GM10266 (cell line): Measurements from ENCODE around the gene L3MBTL3.

Source experiments
- DNase-seq: peaks from one replicate; pipeline ENCODE4 v3.0.0; 2012; ENCODE audit errors: extremely low spot score
- CTCF ChIP-seq: IDR thresholded peaks from 2 replicates; pipeline ENCODE4 v1.5.1; 2012; ENCODE audit warnings: mild to moderate bottlenecking, low read depth; ENCODE audit not compliant: control insufficient read depth, insufficient read depth; ENCODE audit errors: missing control alignments

The L3MBTL3 gene

GRCh38 chr6:130182466-130182865 is 164.1 kb downstream of the L3MBTL3 start:
- no peak for DNase-seq
- no peak for TF ChIP-seq CTCF

GRCh38 chr6:130183271-130184222 is 165.2 kb downstream of the L3MBTL3 start:
- TF ChIP-seq CTCF: no peak
- no peak for DNase-seq

GRCh38 chr6:130185658-130186057 is 167.3 kb downstream of the L3MBTL3 start:
- DNase-seq: no peak
- TF ChIP-seq CTCF: no peak

- TF ChIP-seq CTCF: no peak
- no peak for DNase-seq
These were observed 169.2 kb downstream of the L3MBTL3 start for GRCh38 chr6:130187335-130188206.

GRCh38 chr6:130188207-130188899 is 170.0 kb downstream of the L3MBTL3 start:
- DNase-seq: no peak
- TF ChIP-seq CTCF: no peak

- no peak for TF ChIP-seq CTCF
- DNase-seq: no peak
These were observed 171.4 kb downstream of the L3MBTL3 start for GRCh38 chr6:130189531-130190397.
